Umbilical cord (tissue), 2 donors: Measurements from ENCODE around the gene STC2. TPM values are rescaled to one million over a fixed set of nuclear protein-coding genes. Genes with fewer than 3 reads are reported as not detected.
"Not testable (repeated sequence)": the region's sequence is repeated elsewhere in the genome, so short reads cannot be mapped to it uniquely, and the experiment has no call there.

Experiments
- DNase-seq: peaks from one replicate; pipeline ENCODE4 v3.0.0-alpha.2; 2015; ENCODE audit warnings: low spot score
- total RNA-seq: library from RNA; depleted of rRNA; stranded (reverse); fragments of >200 nt; gene quantifications from one replicate; pipeline ENCODE4 v1.2.3, GENCODE V29; 2014; ENCODE audit warnings: low replicate concordance; ENCODE audit not compliant: insufficient read depth

STC2 gene
- total RNA-seq, 1 donor from 2014 or later: 34.2 TPM

DNA sequence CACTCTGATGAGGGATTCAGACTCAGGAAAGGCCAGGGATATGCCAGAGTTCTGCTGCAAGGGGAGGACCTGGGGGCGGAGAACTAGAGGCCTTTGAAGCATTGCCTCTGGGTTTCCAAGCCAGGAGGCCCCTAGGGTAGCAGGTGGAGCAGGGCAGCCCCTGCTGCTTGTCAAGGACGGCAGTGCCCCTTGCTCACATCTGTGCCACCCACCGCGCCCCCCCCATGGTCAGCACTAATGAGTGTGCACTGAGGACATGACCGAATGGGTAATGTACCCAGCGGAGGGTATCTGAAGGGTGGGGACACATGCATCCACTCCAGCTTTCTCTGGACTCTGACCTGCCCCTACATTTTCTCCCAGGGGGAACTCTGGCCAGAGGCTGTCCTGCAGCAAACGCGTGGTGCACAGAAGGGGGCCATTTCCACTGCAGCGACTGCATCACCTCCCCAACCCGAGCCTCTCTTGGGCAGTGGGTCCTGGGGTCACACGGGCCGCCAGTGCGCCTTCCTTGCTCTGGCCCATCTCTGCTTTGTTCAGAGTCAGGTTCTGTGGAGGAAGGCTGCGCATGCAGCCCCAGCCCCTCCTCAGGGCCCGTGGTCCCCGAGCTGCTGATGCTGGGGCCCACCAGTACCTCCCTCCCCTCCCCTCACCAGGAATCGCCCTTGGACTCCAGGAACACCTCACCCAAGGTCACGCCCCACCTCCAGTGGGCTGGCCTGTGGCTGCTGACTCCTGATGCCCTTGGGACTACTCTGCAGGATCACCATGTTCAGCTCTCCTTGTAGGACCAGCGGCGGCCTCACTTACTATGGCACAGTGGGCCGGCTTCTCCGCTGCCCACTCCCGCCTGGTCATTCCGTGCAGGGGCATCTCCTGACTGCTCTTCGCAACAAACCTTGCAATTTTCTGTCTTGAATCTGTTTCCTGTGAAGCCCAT is 31.2 kb downstream of the STC2 start:
- DNase-seq: no peak

GRCh38 chr5:173295796-173296195 is 32.4 kb downstream of the STC2 start:
- no peak for DNase-seq

- no peak for DNase-seq
These were observed 33.4 kb downstream of the STC2 start for GRCh38 chr5:173294673-173295320.

DNA sequence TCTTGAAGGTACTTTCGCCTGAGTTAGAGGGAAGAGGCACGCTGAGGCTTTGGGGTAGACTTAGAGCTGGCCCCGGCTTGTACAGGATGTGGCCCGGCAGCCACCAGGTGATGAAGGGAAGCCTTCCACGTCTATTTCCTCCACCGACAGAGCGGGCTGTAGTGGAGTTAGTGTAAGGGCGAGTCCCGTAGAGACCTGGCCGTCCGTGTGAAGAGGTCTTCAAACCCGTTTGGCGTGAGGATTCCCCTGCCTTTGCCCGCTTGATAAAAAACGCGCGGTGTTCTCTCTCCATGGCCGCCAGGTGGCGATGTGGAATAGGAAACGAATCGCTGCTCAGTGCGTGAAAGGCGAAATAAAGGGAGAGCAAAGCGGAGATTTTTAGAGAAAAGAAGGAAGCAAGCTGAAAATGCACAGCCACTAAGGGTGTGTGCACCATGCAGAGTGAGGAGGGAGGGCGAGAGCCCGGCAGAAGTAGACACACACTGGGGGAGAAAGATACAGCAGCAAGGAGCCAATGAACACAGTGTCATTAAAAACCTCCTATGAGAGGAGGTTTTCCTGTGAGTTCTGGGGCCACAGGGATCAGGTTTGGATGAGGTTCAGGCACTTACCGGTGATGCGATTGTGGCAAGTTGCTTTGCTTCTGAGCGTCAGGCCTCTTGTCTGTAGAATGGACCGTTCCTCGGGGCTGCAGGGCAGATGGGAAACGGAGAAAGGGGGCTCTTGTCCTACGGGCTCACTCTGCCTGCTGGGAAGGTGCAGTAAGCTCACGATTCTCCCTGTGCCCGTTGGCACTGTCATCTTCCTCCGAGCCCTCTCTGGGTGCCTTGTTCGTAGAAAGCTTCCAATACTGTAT is 34.2 kb downstream of the STC2 start:
- peak; percentile 95 for DNase-seq

DNA sequence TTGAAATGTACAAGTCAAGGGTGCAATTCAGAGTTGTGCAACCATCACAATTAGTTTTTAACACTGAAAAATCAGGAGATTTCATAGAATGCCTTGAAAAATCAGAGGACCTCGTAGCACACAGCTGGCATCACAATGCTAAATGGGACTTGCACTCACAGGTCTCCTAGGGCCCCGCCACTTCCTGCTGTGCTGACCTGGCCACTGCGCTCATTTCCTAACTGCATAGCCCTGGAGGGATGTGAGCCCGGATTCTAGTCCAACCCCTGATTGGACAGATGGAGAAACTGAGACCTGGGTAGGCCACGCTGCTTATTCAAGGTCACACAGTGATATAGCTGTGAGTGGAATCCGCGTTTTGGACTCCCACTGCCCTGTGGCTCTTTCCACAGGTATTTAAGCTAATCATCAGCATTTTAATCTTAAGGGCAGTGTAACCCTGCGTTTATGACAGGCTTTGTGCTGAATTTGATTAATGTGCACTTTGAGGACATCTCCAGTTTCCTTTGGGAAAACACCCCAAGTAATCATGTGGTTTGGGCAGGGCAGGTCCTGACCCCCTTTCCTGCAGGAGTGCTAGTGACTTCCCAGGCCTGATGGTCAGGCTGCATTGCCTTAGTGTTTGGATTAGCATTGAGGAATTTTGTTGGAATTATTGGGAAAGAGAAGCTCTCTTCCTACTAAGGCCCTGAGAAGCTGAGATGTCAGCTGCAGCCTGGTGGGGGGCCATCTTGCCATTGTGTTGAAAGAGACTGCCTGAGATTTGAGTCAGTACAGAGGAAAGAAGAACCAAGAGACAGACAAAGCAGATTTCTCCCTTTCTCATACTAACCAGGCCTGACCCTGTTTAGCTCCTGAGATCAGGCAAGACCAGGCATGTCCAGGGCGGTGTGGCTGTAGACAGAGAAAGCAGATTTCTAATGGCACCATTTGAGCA is 36.2 kb downstream of the STC2 start:
- DNase-seq: peak; percentile 52

DNA sequence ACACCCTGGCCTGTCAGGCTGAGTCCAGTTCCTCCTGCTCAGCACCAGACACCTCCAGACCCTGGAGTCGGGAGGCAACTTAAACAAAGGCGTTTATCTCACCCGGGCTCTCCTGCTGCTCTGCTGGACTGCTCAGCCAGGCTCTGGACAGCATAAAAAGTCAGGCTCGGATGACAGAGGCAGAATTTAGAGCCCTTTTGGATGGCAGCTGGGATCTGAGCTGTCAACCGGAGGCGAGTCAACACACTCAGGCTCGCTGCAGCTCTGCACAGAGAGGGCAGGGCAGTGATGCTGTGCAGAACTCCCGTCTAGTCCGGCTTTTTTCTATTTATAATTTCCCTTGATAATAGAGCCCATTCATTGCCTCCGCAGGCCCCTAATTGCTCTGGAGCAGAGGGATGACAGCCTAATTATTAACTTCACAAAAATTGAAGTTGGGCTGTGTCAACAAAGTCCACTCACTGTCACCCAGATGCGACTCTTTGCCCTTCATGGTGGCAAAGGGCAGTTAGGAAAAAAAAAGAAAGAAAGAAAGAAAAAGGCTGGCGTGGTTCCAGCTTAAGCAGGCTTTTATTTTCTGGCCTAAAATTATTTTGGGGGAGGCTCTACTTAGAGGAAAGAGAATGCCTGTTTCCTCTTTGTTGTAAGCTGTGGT is 37.6 kb downstream of the STC2 start:
- DNase-seq: peak; percentile 94

DNA sequence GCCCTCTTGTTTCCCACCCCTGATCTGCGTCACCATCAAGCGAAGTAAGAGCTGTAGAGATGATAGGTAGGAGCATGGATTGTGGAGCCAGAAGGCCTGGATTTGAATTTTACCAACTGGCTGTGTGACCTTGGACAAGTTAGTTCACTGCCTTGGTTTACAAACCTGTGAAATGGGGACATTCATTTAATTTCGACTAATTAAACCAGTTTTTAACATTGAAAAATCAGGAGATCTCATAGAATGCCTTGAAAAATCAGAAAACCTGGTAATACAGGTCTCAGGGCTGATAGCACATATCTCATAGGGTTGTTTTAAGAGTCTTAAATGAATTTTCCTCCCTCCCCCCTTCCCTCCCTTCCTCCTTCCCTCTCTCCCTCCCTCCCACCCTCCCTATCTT is 38.8 kb downstream of the STC2 start:
- no peak for DNase-seq

GRCh38 chr5:173288632-173289031 is 39.6 kb downstream of the STC2 start:
- DNase-seq: no peak

DNA sequence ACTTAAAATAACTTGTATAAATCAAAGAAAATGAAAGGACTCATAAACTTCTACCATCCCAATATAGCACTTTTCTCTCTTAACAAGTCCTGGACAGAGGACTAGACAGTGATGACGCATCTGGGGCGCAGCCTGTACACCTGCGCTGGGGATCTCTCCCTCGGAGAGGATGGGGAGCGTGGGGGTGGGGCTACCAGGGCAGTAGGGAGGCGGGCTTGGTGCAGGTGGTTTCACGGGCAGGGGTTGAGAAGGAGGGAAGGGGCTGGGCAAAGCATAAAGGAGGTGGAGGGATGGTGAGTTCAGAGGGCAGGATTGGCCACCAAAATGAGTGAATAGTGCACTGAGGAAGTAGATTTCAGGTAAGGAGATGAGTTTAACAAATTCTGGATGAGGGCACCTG is 41.1 kb downstream of the STC2 start:
- no peak for DNase-seq

DNA sequence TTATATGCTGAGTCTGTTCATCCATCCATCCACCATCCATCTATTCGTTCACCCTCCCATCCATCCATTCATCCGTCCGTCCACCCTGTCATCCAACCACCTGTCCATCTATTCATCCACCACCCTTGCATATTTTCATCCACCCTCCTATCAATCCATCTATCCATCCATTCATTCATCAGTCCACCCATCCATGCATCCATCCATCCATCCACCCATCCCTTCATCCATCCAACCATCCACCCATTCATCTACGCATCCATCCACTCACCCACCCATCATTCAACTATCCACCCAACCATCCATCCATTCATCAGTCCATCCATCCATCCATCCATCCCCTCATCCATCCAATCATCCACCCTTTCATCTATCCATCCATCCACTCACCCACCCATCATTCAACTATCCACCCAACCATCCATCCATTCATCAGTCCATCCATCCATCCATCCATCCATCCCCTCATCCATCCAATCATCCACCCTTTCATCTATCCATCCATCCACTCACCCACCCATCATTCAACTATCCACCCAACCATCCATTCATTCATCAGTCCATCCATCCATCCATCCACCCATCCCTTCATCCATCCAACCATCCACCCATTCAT is 43.8 kb downstream of the STC2 start:
- not testable (repeated sequence) for DNase-seq

- peak; percentile 60 for DNase-seq
These were observed 44.6 kb downstream of the STC2 start for GRCh38 chr5:173283318-173284288.

DNA sequence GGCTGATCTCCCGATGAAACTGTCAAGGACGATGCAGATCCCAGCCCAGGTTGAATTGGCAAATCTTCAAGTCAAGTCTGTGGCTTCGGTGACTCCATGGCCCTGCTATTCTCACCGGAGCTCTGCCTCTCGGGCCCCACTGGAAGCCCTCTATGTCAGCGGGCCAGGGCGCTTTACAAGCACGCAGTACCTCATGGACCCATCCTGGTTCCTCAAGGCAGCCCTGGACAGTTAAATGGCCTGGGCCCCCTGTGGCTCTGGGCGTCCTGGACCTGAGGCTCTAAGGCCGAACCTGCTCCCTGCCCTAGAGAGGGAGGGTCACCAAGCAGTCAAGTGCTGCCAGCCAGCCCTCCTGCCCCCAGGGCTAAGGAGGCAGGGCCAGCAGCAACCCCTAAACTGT is 45.3 kb downstream of the STC2 start:
- DNase-seq: no peak

GRCh38 chr5:173281910-173282309 is 46.3 kb downstream of the STC2 start:
- no peak for DNase-seq

- no peak for DNase-seq
These were observed 49.0 kb downstream of the STC2 start for GRCh38 chr5:173279166-173279565.

- no peak for DNase-seq
These were observed 49.6 kb downstream of the STC2 start for GRCh38 chr5:173278641-173279040.

GRCh38 chr5:173278172-173278571 is 50.0 kb downstream of the STC2 start:
- DNase-seq: peak; percentile 46

DNA sequence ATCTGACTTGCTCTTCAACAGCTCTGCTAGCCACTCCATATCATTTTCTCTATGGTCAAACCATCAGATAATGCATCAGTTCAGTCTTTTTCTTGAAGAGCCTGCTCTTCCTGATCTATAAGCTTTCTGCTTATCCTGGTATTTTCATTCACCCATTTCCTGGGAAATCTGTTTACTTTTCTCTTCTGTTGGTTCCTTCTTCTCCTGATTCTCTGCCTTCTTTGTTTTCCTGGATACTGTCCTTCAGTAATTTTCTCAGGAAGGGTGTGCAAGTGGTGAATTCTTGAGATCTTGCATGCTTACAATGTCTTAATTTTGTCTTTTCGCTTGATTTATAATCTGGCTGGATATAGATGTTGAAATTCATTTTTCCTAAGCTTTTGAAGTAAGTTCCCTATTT is 53.4 kb downstream of the STC2 start:
- no peak for DNase-seq

GRCh38 chr5:173271419-173271818 is 56.8 kb downstream of the STC2 start:
- no peak for DNase-seq
